ENCODE results near the gene TNFRSF25. TPM values are rescaled to one million over a fixed set of nuclear protein-coding genes. Genes with fewer than 3 reads are reported as not detected.

The TNFRSF25 gene
- total and polyA plus RNA-seq, 2 experiments from 2014 or later, result 13.6 to 25.3 TPM

DNA sequence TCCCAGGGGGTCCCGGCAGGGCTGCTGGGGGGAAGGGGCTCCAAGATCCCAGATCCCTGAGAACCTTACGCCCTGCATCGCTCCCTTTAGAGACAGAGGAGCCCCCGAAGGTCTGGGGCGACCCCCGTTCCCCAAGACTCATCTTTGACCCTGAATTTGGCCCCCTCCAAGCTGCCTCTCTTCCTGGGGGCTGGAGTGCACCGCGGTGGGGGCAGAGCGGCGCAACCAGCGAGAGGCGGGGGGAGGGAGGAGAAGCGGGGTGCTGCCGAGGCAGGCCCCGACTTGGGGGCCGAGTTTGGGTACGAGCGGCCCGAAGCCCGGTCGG, 30.9 kb upstream of the TNFRSF25 start:
- Mint-ChIP-seq H3K4me3 (peak overlapping the region; percentile 72), H3K9me3 (no peaks in the 10 kb centered on the region), H3K36me3 (ENCODE audit: low read depth) (no peaks in the 10 kb centered on the region), H3K27me3 (ENCODE audit: insufficient read depth, low read depth, poor library complexity) (peaks cover 38% of the 10 kb centered on the region), H3K4me1 (peaks cover 25% of the 10 kb centered on the region), H3K27ac (no peak overlapping the region)
- Histone ChIP-seq H3K27ac (ENCODE audit: low read depth) (no peak overlapping the region), H4K20me1 (replicated peaks; ENCODE audit: insufficient read depth) (no peaks in the 10 kb centered on the region), H3K9me2 (ENCODE audit: insufficient read depth) (no peaks in the 10 kb centered on the region), H3K27me3 (ENCODE audit: insufficient read depth) (peaks cover 30% of the 10 kb centered on the region), H3K36me3 (ENCODE audit: insufficient read depth) (no peaks in the 10 kb centered on the region), H2AFZ (peak overlapping the region; percentile 69; the same call in 1 of the 2 replicates), H3K4me1 (ENCODE audit: insufficient read depth) (peaks cover 23% of the 10 kb centered on the region), H3K4me2 (peak overlapping the region; percentile 99), H3K4me3 (peak overlapping the region; percentile 85), H3F3A (replicated peaks; ENCODE audit: low read depth) (peaks cover 5% of the 10 kb centered on the region; the same call in 1 of the 2 replicates), H3K79me2 (replicated peaks; ENCODE audit: insufficient read depth) (no peaks in the 10 kb centered on the region)
- ATAC-seq, result no peak; the same call in 2 of the 3 replicates
- peak; percentile 24 for TF ChIP-seq EZH2 (IDR thresholded peaks at IDR 0.05; ENCODE audit: low read depth, unreplicated experiment)
- TF ChIP-seq, protein P1, sequence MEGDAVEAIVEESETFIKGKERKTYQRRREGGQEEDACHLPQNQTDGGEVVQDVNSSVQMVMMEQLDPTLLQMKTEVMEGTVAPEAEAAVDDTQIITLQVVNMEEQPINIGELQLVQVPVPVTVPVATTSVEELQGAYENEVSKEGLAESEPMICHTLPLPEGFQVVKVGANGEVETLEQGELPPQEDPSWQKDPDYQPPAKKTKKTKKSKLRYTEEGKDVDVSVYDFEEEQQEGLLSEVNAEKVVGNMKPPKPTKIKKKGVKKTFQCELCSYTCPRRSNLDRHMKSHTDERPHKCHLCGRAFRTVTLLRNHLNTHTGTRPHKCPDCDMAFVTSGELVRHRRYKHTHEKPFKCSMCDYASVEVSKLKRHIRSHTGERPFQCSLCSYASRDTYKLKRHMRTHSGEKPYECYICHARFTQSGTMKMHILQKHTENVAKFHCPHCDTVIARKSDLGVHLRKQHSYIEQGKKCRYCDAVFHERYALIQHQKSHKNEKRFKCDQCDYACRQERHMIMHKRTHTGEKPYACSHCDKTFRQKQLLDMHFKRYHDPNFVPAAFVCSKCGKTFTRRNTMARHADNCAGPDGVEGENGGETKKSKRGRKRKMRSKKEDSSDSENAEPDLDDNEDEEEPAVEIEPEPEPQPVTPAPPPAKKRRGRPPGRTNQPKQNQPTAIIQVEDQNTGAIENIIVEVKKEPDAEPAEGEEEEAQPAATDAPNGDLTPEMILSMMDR (conservative IDR thresholded peaks at IDR 0.05; ENCODE audit: low read depth in 2 of 2), result no peak
- DNase-seq (ENCODE audit: low spot score), result no peak

DNA sequence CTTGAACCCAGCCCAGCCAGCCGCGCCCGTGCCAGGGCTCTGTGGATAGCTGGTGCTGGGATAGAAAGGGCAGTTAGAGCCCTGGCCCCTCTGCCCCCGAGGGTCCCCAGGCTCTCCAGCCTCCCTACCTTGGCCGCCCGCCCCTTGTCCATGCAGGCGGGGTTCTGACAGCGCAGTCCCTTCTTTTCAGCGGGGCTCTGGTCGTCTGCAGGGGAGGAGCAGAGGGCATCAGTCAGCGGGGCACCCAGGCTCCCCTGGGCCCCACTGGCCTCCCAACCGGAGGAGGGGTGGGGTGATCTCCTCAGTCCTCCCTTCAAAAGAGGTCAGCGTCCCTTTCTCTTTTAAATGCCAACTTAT, 30.4 kb upstream of the TNFRSF25 start:
- Mint-ChIP-seq H3K4me3 (peak overlapping the region; percentile 72), H3K27ac (no peak overlapping the region), H3K9me3 (no peaks in the 10 kb centered on the region), H3K4me1 (peaks cover 31% of the 10 kb centered on the region), H3K27me3 (ENCODE audit: insufficient read depth, low read depth, poor library complexity) (peaks cover 38% of the 10 kb centered on the region), H3K36me3 (ENCODE audit: low read depth) (no peaks in the 10 kb centered on the region)
- Histone ChIP-seq H3K4me1 (ENCODE audit: insufficient read depth) (peaks cover 28% of the 10 kb centered on the region), H3K27me3 (ENCODE audit: insufficient read depth) (peaks cover 30% of the 10 kb centered on the region), H3K36me3 (ENCODE audit: insufficient read depth) (no peaks in the 10 kb centered on the region), H3K4me2 (peak overlapping the region; percentile 99), H4K20me1 (replicated peaks; ENCODE audit: insufficient read depth) (no peaks in the 10 kb centered on the region), H3K9me2 (ENCODE audit: insufficient read depth) (no peaks in the 10 kb centered on the region), H3K27ac (ENCODE audit: low read depth) (no peak overlapping the region), H3F3A (replicated peaks; ENCODE audit: low read depth) (peaks cover 10% of the 10 kb centered on the region), H3K4me3 (peak overlapping the region; percentile 85), H2AFZ (peak overlapping the region; percentile 69; the same call in 1 of the 2 replicates), H3K79me2 (replicated peaks; ENCODE audit: insufficient read depth) (no peaks in the 10 kb centered on the region)
- DNase-seq (ENCODE audit: low spot score) (peak; percentile 43), ATAC-seq (peak; percentile 20)
- TF ChIP-seq, protein P2, sequence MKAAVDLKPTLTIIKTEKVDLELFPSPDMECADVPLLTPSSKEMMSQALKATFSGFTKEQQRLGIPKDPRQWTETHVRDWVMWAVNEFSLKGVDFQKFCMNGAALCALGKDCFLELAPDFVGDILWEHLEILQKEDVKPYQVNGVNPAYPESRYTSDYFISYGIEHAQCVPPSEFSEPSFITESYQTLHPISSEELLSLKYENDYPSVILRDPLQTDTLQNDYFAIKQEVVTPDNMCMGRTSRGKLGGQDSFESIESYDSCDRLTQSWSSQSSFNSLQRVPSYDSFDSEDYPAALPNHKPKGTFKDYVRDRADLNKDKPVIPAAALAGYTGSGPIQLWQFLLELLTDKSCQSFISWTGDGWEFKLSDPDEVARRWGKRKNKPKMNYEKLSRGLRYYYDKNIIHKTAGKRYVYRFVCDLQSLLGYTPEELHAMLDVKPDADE (IDR thresholded peaks at IDR 0.05), result no peak
- TF ChIP-seq, protein P3, sequence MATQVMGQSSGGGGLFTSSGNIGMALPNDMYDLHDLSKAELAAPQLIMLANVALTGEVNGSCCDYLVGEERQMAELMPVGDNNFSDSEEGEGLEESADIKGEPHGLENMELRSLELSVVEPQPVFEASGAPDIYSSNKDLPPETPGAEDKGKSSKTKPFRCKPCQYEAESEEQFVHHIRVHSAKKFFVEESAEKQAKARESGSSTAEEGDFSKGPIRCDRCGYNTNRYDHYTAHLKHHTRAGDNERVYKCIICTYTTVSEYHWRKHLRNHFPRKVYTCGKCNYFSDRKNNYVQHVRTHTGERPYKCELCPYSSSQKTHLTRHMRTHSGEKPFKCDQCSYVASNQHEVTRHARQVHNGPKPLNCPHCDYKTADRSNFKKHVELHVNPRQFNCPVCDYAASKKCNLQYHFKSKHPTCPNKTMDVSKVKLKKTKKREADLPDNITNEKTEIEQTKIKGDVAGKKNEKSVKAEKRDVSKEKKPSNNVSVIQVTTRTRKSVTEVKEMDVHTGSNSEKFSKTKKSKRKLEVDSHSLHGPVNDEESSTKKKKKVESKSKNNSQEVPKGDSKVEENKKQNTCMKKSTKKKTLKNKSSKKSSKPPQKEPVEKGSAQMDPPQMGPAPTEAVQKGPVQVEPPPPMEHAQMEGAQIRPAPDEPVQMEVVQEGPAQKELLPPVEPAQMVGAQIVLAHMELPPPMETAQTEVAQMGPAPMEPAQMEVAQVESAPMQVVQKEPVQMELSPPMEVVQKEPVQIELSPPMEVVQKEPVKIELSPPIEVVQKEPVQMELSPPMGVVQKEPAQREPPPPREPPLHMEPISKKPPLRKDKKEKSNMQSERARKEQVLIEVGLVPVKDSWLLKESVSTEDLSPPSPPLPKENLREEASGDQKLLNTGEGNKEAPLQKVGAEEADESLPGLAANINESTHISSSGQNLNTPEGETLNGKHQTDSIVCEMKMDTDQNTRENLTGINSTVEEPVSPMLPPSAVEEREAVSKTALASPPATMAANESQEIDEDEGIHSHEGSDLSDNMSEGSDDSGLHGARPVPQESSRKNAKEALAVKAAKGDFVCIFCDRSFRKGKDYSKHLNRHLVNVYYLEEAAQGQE (IDR thresholded peaks at IDR 0.05; ENCODE audit: unreplicated experiment), result no peak
- TF ChIP-seq ZNF114 (CRISPR knock-in tag; IDR thresholded peaks at IDR 0.05), result no peak
- no peak for TF ChIP-seq POLR2AphosphoS5 (IDR thresholded peaks at IDR 0.05; ENCODE audit: low read depth)
- no peak for TF ChIP-seq CREB1 (CRISPR knock-in tag; IDR thresholded peaks at IDR 0.05; ENCODE audit: low read depth)
- TF ChIP-seq ZNF331 (CRISPR knock-in tag; IDR thresholded peaks at IDR 0.05; ENCODE audit: low read depth), result no peak
- TF ChIP-seq NANOG (IDR thresholded peaks at IDR 0.05; ENCODE audit: borderline replicate concordance), result no peak
- TF ChIP-seq, protein P4, sequence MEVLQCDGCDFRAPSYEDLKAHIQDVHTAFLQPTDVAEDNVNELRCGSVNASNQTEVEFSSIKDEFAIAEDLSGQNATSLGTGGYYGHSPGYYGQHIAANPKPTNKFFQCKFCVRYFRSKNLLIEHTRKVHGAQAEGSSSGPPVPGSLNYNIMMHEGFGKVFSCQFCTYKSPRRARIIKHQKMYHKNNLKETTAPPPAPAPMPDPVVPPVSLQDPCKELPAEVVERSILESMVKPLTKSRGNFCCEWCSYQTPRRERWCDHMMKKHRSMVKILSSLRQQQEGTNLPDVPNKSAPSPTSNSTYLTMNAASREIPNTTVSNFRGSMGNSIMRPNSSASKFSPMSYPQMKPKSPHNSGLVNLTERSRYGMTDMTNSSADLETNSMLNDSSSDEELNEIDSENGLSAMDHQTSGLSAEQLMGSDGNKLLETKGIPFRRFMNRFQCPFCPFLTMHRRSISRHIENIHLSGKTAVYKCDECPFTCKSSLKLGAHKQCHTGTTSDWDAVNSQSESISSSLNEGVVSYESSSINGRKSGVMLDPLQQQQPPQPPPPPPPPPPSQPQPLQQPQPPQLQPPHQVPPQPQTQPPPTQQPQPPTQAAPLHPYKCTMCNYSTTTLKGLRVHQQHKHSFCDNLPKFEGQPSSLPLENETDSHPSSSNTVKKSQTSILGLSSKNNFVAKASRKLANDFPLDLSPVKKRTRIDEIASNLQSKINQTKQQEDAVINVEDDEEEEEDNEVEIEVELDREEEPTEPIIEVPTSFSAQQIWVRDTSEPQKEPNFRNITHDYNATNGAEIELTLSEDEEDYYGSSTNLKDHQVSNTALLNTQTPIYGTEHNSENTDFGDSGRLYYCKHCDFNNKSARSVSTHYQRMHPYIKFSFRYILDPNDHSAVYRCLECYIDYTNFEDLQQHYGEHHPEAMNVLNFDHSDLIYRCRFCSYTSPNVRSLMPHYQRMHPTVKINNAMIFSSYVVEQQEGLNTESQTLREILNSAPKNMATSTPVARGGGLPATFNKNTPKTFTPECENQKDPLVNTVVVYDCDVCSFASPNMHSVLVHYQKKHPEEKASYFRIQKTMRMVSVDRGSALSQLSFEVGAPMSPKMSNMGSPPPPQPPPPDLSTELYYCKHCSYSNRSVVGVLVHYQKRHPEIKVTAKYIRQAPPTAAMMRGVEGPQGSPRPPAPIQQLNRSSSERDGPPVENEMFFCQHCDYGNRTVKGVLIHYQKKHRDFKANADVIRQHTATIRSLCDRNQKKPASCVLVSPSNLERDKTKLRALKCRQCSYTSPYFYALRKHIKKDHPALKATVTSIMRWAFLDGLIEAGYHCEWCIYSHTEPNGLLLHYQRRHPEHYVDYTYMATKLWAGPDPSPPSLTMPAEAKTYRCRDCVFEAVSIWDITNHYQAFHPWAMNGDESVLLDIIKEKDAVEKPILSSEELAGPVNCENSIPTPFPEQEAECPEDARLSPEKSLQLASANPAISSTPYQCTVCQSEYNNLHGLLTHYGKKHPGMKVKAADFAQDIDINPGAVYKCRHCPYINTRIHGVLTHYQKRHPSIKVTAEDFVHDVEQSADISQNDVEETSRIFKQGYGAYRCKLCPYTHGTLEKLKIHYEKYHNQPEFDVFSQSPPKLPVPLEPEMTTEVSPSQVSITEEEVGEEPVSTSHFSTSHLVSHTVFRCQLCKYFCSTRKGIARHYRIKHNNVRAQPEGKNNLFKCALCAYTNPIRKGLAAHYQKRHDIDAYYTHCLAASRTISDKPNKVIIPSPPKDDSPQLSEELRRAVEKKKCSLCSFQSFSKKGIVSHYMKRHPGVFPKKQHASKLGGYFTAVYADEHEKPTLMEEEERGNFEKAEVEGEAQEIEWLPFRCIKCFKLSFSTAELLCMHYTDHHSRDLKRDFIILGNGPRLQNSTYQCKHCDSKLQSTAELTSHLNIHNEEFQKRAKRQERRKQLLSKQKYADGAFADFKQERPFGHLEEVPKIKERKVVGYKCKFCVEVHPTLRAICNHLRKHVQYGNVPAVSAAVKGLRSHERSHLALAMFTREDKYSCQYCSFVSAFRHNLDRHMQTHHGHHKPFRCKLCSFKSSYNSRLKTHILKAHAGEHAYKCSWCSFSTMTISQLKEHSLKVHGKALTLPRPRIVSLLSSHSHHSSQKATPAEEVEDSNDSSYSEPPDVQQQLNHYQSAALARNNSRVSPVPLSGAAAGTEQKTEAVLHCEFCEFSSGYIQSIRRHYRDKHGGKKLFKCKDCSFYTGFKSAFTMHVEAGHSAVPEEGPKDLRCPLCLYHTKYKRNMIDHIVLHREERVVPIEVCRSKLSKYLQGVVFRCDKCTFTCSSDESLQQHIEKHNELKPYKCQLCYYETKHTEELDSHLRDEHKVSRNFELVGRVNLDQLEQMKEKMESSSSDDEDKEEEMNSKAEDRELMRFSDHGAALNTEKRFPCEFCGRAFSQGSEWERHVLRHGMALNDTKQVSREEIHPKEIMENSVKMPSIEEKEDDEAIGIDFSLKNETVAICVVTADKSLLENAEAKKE (CRISPR knock-in tag; IDR thresholded peaks at IDR 0.05), result no peak
- no peak for TF ChIP-seq EZH2 (IDR thresholded peaks at IDR 0.05; ENCODE audit: low read depth, unreplicated experiment)

Measured in GM23338 (cell line).